A673 (cell line): ENCODE measurements around the gene WDR19.

Source experiments
- EZH2 ChIP-seq: fragments of 200-600 bp; sonication (generic); IDR thresholded peaks from 2 replicates; pipeline ENCODE4 v1.6.1; 2017; ENCODE audit warnings: borderline replicate concordance, low read depth, mild to moderate bottlenecking, mixed read lengths, antibody characterized with exemption, low read length; ENCODE audit not compliant: poor library complexity, severe bottlenecking
- TF ChIP-seq, protein P1 (sequence below): fragments of 300-800, 200-600 bp; sonication (generic); conservative IDR thresholded peaks from 2 replicates; pipeline ENCODE4 v1.5.1; 2017; ENCODE audit warnings: low read depth, mild to moderate bottlenecking, antibody characterized with exemption, low read length, moderate library complexity, mixed read lengths

DNA sequence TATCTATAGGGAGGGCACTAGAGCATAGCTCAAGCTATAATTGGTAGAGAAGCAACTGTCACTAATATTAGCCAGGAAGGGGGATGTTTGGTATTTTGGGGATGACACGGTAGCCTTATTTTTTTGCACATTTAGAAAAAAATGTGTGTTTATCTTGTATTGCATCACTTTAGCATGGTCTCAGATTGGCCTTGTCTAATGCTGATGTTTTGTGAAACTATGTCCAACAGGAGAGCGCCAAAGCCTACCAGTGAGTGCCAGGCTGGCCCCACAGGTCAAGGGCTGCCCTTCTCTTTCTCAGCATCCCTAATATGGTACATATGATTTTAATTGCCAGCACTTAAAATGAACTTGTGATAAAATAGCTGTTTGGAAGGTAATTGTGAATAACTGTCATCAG, 24.8 kb upstream of the WDR19 start:
- TF ChIP-seq, protein P1, sequence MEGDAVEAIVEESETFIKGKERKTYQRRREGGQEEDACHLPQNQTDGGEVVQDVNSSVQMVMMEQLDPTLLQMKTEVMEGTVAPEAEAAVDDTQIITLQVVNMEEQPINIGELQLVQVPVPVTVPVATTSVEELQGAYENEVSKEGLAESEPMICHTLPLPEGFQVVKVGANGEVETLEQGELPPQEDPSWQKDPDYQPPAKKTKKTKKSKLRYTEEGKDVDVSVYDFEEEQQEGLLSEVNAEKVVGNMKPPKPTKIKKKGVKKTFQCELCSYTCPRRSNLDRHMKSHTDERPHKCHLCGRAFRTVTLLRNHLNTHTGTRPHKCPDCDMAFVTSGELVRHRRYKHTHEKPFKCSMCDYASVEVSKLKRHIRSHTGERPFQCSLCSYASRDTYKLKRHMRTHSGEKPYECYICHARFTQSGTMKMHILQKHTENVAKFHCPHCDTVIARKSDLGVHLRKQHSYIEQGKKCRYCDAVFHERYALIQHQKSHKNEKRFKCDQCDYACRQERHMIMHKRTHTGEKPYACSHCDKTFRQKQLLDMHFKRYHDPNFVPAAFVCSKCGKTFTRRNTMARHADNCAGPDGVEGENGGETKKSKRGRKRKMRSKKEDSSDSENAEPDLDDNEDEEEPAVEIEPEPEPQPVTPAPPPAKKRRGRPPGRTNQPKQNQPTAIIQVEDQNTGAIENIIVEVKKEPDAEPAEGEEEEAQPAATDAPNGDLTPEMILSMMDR = no peak
- no peak for TF ChIP-seq EZH2
